Measurements from ENCODE around the gene SMC1B. TPM values are rescaled to one million over a fixed set of nuclear protein-coding genes. Genes with fewer than 3 reads are reported as not detected.

Gene SMC1B
- total RNA-seq, 4 donors from 2014 or later = 0.35 TPM; not detected in 3

- intact Hi-C loops (cut with DNase I; ENCODE audit: low total_unique reads) = no loop called here
- no peak for DNase-seq
- Histone ChIP-seq H3K9me3 (no peaks in the 10 kb centered on the region), H3K27ac (no peak overlapping the region), H3K27me3 (no peaks in the 10 kb centered on the region), H3K4me3 (no peak overlapping the region), H3K36me3 (no peaks in the 10 kb centered on the region), H3K4me1 (peaks cover 0 to 1% of the 10 kb centered on the region in 2 donors)
- TF ChIP-seq CTCF (IDR thresholded peaks at IDR 0.05) = no peak
Observed at GRCh38 chr22:45305456-45306075, 107.8 kb downstream of the SMC1B start.

- TF ChIP-seq CTCF (IDR thresholded peaks at IDR 0.05) (no peak), POLR2A (IDR thresholded peaks at IDR 0.05) (no peak)
- H3K36me3 ChIP-seq = no peaks in the 10 kb centered on the region
- no peaks in the 10 kb centered on the region for H3K4me1 ChIP-seq
- no peak overlapping the region for H3K27ac ChIP-seq
- H3K9me3 ChIP-seq = no peaks in the 10 kb centered on the region
- H3K4me3 ChIP-seq = no peak overlapping the region
- DNase-seq = no peak
- intact Hi-C loops (cut with DNase I; ENCODE audit: low total_unique reads) = no loop called here
- no peaks in the 10 kb centered on the region for H3K27me3 ChIP-seq
Observed at GRCh38 chr22:45304971-45305370, 108.4 kb downstream of the SMC1B start.

DNA sequence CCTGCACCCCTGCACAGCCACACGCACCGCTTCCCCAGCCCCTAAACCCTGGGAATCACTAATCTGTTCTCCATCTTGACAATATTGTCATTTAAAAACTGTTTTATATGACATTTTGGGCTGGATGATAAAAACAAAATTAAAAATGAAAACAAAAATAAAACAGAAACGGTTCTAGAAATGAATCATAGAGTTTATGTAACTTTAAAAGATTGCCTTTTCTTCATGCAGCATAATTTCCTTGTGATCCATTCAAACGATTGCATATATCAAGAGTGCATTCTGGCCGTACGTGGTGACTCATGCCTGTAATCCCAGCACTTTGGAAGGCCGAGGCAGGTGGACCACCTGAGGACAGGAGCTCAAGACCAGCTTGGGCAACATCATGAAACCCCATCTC is 110.2 kb downstream of the SMC1B start:
- Histone ChIP-seq H3K27me3 (no peaks in the 10 kb centered on the region), H3K27ac (no peak overlapping the region), H3K4me1 (no peaks in the 10 kb centered on the region), H3K4me3 (no peak overlapping the region), H3K9me3 (no peaks in the 10 kb centered on the region), H3K36me3 (no peaks in the 10 kb centered on the region)
- TF ChIP-seq CTCF (IDR thresholded peaks at IDR 0.05) = no peak
- TF ChIP-seq POLR2A (IDR thresholded peaks at IDR 0.05) = no peak
- DNase-seq = no peak
- intact Hi-C loops (cut with DNase I; ENCODE audit: low total_unique reads) = no loop called here

- Histone ChIP-seq H3K27ac (no peak overlapping the region), H3K36me3 (no peaks in the 10 kb centered on the region), H3K27me3 (no peaks in the 10 kb centered on the region), H3K4me3 (no peak overlapping the region), H3K9me3 (no peaks in the 10 kb centered on the region), H3K4me1 (no peaks in the 10 kb centered on the region)
- intact Hi-C loops (cut with DNase I; ENCODE audit: low total_unique reads) = no loop called here
- TF ChIP-seq POLR2A (IDR thresholded peaks at IDR 0.05) (no peak), CTCF (IDR thresholded peaks at IDR 0.05) (no peak)
- no peak for DNase-seq
Observed at GRCh38 chr22:45302751-45303150, 110.6 kb downstream of the SMC1B start.

GRCh38 chr22:45298934-45299505 is 114.4 kb downstream of the SMC1B start:
- Histone ChIP-seq H3K36me3 (no peaks in the 10 kb centered on the region), H3K4me1 (no peaks in the 10 kb centered on the region), H3K9me3 (no peaks in the 10 kb centered on the region), H3K27me3 (no peaks in the 10 kb centered on the region), H3K27ac (no peak overlapping the region), H3K4me3 (no peak overlapping the region)
- intact Hi-C loops (cut with DNase I; ENCODE audit: low total_unique reads) = no loop called here
- no peak for DNase-seq
- no peak for TF ChIP-seq POLR2A (IDR thresholded peaks at IDR 0.05)
- no peak for TF ChIP-seq CTCF (IDR thresholded peaks at IDR 0.05)

Data from uterus (tissue), 4 donors.